DOHH2 (cell line): ENCODE results near the gene RPP40.

Experiments
- EZH2phosphoT487 ChIP-seq: fragments of 200-600 bp; sonication (generic); IDR thresholded peaks from 2 replicates; pipeline ENCODE4 v1.6.1; 2017; ENCODE audit warnings: borderline replicate concordance, mild to moderate bottlenecking, antibody characterized with exemption, low read length, moderate library complexity, mixed read lengths
- TF ChIP-seq, protein P1 (sequence below): fragments of 200-600 bp; sonication (generic); IDR thresholded peaks from one replicate; pipeline ENCODE4 v1.5.1; 2014; ENCODE audit warnings: antibody characterized with exemption, mild to moderate bottlenecking, low read depth, low read length; ENCODE audit not compliant: poor library complexity, severe bottlenecking

DNA sequence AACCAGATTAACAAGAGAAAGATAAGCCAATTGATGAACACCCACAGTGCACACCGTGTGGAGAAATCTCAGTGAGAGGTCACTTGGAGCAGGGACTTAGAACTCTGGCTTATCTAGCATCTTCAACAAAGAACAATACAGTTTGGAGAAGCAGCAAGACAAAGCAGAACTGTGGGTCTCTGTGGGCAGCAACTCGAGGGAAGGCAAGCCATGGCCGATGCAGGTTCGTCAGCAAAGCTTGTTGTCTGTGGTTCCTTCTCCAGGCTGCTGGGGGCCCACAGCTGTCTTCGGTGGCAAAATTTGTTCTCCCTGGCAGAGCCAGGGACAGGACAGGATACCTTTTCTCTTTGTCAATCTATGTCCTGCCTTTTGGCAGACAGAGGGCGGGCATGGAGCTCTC is 22.1 kb downstream of the RPP40 start:
- TF ChIP-seq, protein P1, sequence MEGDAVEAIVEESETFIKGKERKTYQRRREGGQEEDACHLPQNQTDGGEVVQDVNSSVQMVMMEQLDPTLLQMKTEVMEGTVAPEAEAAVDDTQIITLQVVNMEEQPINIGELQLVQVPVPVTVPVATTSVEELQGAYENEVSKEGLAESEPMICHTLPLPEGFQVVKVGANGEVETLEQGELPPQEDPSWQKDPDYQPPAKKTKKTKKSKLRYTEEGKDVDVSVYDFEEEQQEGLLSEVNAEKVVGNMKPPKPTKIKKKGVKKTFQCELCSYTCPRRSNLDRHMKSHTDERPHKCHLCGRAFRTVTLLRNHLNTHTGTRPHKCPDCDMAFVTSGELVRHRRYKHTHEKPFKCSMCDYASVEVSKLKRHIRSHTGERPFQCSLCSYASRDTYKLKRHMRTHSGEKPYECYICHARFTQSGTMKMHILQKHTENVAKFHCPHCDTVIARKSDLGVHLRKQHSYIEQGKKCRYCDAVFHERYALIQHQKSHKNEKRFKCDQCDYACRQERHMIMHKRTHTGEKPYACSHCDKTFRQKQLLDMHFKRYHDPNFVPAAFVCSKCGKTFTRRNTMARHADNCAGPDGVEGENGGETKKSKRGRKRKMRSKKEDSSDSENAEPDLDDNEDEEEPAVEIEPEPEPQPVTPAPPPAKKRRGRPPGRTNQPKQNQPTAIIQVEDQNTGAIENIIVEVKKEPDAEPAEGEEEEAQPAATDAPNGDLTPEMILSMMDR: no peak
- no peak for TF ChIP-seq EZH2phosphoT487
